ENCODE measurements around the gene TLE5.

GRCh38 chr19:3059653-3060052 is 2.6 kb downstream of the TLE5 start:
- TF ChIP-seq POLR2A (IDR thresholded peaks at IDR 0.05) (no peak), CTCF (IDR thresholded peaks at IDR 0.05) (no peak)

All from tibial nerve (tissue), 3 donors.